ENCODE results near the gene PXDN.

- TF ChIP-seq POLR2A (IDR thresholded peaks at IDR 0.05), result no peak
- TF ChIP-seq CTCF (IDR thresholded peaks at IDR 0.05), result no peak
- no peak for TF ChIP-seq POLR2AphosphoS5 (IDR thresholded peaks at IDR 0.05)
These were observed 40.8 kb upstream of the PXDN start for GRCh38 chr2:1784986-1785617.
